Kidney epithelial cell (primary cell): ENCODE data around the gene RHBDD3. TPM values are rescaled to one million over a fixed set of nuclear protein-coding genes. Genes with fewer than 3 reads are reported as not detected.
A peak's percentile ranks its signal among the peaks of the same experiment; 100 is the strongest.

Source experiments
- DNase-seq: peaks from one replicate; pipeline ENCODE4 v3.0.0-alpha.2; 2010; ENCODE audit warnings: low read depth
- H3K27me3 ChIP-seq: 2 replicates; pipeline ENCODE4 v1.6.0; 2011; ENCODE audit warnings: low read length; ENCODE audit not compliant: control insufficient read depth, insufficient read depth
- H3K36me3 ChIP-seq: 2 replicates; pipeline ENCODE4 v1.5.1; 2011; ENCODE audit warnings: low read length; ENCODE audit not compliant: control insufficient read depth, insufficient read depth
- H3K4me3 ChIP-seq: 2 replicates; pipeline ENCODE4 v1.5.1; 2011; ENCODE audit warnings: low read depth, mild to moderate bottlenecking, control low read depth, low read length
- total RNA-seq: library from RNA; depleted of rRNA; stranded (reverse); fragments of >200 nt; gene quantifications from 2 replicates; pipeline ENCODE4 v1.2.3, GENCODE V29; 2015
- TF ChIP-seq, protein P1 (sequence below): IDR thresholded peaks from 2 replicates; pipeline ENCODE4 v1.5.1; 2011; ENCODE audit warnings: mild to moderate bottlenecking, moderate library complexity, low read length, control low read depth, inconsistent platforms; ENCODE audit not compliant: insufficient read depth, poor library complexity, severe bottlenecking

RHBDD3 gene
- total RNA-seq, 1 donor from 2014 or later: 51.8 TPM

GRCh38 chr22:29313126-29313575 is 45.4 kb upstream of the RHBDD3 start:
- Histone ChIP-seq H3K36me3 (no peaks in the 10 kb centered on the region), H3K27me3 (peaks cover 41% of the 10 kb centered on the region), H3K4me3 (no peak overlapping the region)
- DNase-seq: no peak
- TF ChIP-seq, protein P1, sequence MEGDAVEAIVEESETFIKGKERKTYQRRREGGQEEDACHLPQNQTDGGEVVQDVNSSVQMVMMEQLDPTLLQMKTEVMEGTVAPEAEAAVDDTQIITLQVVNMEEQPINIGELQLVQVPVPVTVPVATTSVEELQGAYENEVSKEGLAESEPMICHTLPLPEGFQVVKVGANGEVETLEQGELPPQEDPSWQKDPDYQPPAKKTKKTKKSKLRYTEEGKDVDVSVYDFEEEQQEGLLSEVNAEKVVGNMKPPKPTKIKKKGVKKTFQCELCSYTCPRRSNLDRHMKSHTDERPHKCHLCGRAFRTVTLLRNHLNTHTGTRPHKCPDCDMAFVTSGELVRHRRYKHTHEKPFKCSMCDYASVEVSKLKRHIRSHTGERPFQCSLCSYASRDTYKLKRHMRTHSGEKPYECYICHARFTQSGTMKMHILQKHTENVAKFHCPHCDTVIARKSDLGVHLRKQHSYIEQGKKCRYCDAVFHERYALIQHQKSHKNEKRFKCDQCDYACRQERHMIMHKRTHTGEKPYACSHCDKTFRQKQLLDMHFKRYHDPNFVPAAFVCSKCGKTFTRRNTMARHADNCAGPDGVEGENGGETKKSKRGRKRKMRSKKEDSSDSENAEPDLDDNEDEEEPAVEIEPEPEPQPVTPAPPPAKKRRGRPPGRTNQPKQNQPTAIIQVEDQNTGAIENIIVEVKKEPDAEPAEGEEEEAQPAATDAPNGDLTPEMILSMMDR: peak; percentile 63

DNA sequence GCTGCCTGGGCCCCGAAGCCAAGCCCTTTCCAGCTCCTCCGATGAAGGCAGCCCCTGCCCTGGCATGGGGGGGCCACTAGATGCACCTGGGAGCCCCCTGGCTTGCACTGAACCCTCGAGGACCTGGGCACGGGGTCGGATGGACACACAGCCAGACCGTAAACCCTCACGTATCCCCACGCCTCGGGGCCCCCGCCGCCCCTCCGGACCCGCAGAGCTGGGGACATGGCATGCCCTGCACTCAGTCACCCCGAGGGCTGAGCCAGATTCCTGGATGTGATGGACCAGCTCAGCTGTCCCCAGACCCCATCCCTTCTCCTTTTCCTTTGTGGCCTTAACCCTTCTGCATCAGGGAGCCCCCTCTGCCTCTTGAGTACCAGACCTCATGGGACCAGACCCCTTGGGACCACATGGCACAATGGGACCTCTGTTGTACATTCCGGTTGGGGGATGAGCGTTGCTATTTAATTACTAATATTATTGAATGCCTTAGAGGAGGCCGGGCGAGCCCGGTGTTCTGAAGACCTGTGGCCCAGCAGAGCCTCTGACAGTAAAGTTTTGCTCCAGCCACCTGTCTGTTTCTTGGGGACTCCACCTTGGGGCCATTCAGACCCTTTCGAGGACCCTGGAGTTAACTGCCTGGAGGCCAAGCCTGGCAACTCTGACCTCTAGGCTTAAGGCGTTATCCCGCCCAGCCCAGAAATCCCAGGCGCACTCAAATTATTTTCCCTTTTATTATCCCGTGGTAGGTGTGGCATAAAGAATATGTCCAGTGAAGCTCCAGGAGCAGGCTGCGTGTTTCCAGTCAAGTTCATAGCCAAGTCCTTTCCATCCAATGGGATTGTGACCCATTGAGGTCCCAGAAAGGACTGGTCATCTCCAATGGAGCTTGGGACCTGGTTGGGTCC is 44.7 kb upstream of the RHBDD3 start:
- DNase-seq: no peak
- TF ChIP-seq, protein P1: no peak
- Histone ChIP-seq H3K27me3 (peaks cover 41% of the 10 kb centered on the region), H3K36me3 (no peaks in the 10 kb centered on the region), H3K4me3 (no peak overlapping the region)

- H3K4me3 ChIP-seq: no peak overlapping the region
- DNase-seq: no peak
- TF ChIP-seq, protein P1: no peak
- H3K36me3 ChIP-seq: no peaks in the 10 kb centered on the region
- peaks cover 37% of the 10 kb centered on the region for H3K27me3 ChIP-seq
Measured at GRCh38 chr22:29311464-29312217, 43.9 kb upstream of the RHBDD3 start.

DNA sequence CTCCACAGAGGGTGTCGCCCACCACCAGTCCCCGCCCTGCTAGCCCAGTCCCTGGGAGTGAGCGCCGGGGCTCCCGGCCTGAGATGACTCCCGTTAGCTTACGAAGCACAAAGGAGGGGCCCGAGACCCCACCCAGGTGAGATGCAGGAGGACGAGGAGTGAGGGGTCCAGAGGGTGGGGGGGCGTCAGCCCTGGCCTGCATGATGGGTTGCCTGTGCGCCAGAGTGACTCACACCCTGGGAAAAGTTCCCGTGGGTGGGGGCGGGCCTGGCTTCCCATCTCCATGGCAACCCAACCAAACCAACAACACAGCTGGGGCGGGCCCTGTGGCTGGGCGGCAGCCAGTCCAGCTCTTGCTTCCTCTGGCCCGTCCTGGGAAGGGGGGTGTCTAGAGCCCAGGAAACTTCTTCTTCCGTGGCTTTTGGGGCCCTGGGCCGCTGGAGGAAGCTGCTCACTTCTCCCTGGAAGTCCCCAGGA is 43.1 kb upstream of the RHBDD3 start:
- Histone ChIP-seq H3K36me3 (no peaks in the 10 kb centered on the region), H3K4me3 (no peak overlapping the region), H3K27me3 (peaks cover 30% of the 10 kb centered on the region)
- TF ChIP-seq, protein P1: no peak
- DNase-seq: peak; percentile 83

DNA sequence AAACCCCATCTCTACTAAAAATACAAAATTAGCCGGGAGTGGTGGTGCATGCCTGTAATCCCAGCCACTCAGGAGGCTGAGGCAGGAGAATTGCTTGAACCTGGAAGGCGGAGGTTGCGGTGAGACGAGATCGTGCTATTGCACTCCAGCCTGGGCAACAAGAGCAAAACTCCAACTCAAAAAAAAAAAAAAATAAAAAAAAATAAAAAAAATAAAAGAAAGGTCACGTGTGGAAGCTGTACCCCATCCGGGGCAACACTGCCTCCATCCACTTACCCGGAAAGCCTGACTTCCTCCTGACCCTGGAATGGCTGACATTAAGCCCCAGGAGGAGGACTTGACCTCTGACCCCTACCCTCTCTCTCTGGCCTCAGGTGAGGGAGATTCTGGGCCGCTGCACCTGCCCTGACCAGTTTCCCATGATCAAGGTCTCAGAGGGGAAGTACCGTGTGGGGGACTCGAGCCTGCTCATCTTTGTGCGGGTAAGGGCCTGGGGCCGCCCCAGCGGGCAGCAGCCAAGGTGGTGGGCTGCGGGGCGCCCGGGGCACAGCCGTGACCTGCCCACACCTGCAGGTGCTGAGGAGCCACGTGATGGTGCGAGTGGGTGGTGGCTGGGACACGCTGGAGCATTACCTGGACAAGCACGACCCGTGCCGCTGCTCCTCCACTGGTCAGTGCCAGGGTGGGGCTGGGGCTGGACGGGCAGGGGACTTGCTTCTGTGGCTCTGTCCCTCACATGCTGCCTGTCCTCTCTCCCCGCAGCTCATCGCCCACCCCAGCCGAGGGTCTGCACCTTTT is 42.5 kb upstream of the RHBDD3 start:
- TF ChIP-seq, protein P1: no peak
- Histone ChIP-seq H3K4me3 (no peak overlapping the region), H3K36me3 (no peaks in the 10 kb centered on the region), H3K27me3 (peaks cover 24% of the 10 kb centered on the region)
- DNase-seq: no peak
